ENCODE results near the gene NOTUM.

Gene NOTUM

DNA sequence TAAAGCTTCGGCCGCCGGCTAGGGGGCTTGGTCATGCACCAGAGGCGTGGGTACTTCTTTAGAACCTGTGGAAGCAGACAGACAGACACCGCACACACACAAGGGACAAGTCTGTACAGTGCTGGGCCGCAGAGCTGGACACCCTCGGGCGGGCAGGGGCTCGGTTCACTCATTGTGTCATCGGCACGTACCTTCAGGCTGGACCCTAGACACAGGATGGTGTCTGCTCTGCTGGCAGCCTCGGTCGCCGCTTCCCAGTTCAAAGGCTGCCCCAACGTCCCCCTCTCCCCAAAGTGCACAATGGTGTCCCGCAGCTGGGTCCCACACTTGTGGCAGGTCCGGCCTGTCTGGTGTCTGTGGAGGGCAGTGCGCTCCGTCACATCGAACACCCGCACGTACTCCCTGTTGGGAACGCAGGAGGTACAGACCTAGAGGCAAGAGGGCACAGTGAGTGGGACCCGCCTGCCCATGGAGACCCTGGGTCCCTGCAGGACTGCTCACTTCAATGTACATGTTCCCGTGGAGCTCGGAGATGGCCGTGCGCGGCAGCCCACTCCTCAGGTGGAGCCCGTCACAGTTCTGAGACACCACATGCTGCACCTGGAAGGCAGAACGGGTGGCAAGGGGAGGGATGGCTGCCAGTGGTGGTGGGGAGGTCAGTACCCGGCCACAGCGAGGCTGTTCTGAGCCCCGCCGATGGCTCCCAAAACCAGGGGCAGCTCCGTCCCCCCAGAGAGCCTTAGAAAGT is 46.7 kb downstream of the NOTUM start:
- no peak overlapping the region for H2BK15ac ChIP-seq (ENCODE audit: low read length)
- H2BK120ac ChIP-seq (ENCODE audit: low read depth, low read length): peak overlapping the region; percentile 30
- H2AK5ac ChIP-seq (ENCODE audit: low read depth, low read length): no peak overlapping the region
- H3K9ac ChIP-seq (ENCODE audit: low read depth, low read length, poor library complexity): no peak overlapping the region
- H2BK5ac ChIP-seq (ENCODE audit: low read length): no peak overlapping the region
- no peak overlapping the region for H3K27ac ChIP-seq (replicated peaks; ENCODE audit: low read length)
- no peaks in the 10 kb centered on the region for H3K27me3 ChIP-seq (ENCODE audit: control insufficient read depth in 3 of 3, insufficient read depth in 3 of 3, low read depth in 1 of 3, low read length in 3 of 3)
- H3K4ac ChIP-seq (ENCODE audit: low read length): no peak overlapping the region
- no peak overlapping the region for H4K8ac ChIP-seq (ENCODE audit: low read depth, low read length)
- WGBS, 2 donors (ENCODE audit: extremely low coverage in 2 of 2, insufficient read length in 2 of 2, insufficient replicate concordance in 1 of 2): no CpG with 5 or more reads among the region's 36 CpGs
- peaks cover 24 to 51% of the 10 kb centered on the region in 2 donors for H3K36me3 ChIP-seq (replicated peaks in 1 of 2; ENCODE audit: control insufficient read depth in 2 of 2, insufficient read depth in 2 of 2, low read length in 2 of 2)
- no peak overlapping the region for H2BK12ac ChIP-seq (ENCODE audit: low read length)
- no peaks in the 10 kb centered on the region for H3K9me3 ChIP-seq (replicated peaks in 1 of 2; ENCODE audit: control insufficient read depth in 2 of 2, insufficient read depth in 1 of 2, low read depth in 1 of 2, low read length in 2 of 2)
- H3K4me1 ChIP-seq (ENCODE audit: control insufficient read depth in 2 of 2, insufficient read depth in 1 of 2, low read depth in 1 of 2, low read length in 2 of 2): peaks cover 7 to 18% of the 10 kb centered on the region in 2 donors
- H3K18ac ChIP-seq (ENCODE audit: low read length): no peak overlapping the region
- H3K79me1 ChIP-seq (ENCODE audit: low read depth, low read length): peaks cover 8% of the 10 kb centered on the region
- no peak overlapping the region for H3K4me2 ChIP-seq (ENCODE audit: insufficient read depth, low read length, poor library complexity, severe bottlenecking)
- DNase-seq (ENCODE audit: low spot score): no peak
- no peak overlapping the region for H2AFZ ChIP-seq (ENCODE audit: low read length)
- no peak overlapping the region for H3K4me3 ChIP-seq (ENCODE audit: low read length in 2 of 2)
- no peak overlapping the region for H3K14ac ChIP-seq (ENCODE audit: low read length)
- H4K91ac ChIP-seq (ENCODE audit: low read depth, low read length, poor library complexity): no peak overlapping the region
- no peak overlapping the region for H3K23ac ChIP-seq (ENCODE audit: low read depth, low read length, poor library complexity)

GRCh38 chr17:81913394-81914102 is 47.4 kb downstream of the NOTUM start:
- Histone ChIP-seq H2BK15ac (ENCODE audit: low read length) (no peak overlapping the region), H2BK12ac (ENCODE audit: low read length) (no peak overlapping the region), H2BK120ac (ENCODE audit: low read depth, low read length) (peak overlapping the region; percentile 30), H2AK5ac (ENCODE audit: low read depth, low read length) (no peak overlapping the region), H3K27me3 (ENCODE audit: control insufficient read depth in 3 of 3, insufficient read depth in 3 of 3, low read depth in 1 of 3, low read length in 3 of 3) (no peaks in the 10 kb centered on the region), H2AFZ (ENCODE audit: low read length) (no peak overlapping the region), H3K4ac (ENCODE audit: low read length) (no peak overlapping the region), H3K79me1 (ENCODE audit: low read depth, low read length) (peaks cover 8% of the 10 kb centered on the region), H4K91ac (ENCODE audit: low read depth, low read length, poor library complexity) (no peak overlapping the region), H3K23ac (ENCODE audit: low read depth, low read length, poor library complexity) (no peak overlapping the region), H3K9ac (ENCODE audit: low read depth, low read length, poor library complexity) (no peak overlapping the region), H3K9me3 (replicated peaks in 1 of 2; ENCODE audit: control insufficient read depth in 2 of 2, insufficient read depth in 1 of 2, low read depth in 1 of 2, low read length in 2 of 2) (no peaks in the 10 kb centered on the region), H4K8ac (ENCODE audit: low read depth, low read length) (peak overlapping the region; percentile 23), H3K4me1 (ENCODE audit: control insufficient read depth in 2 of 2, insufficient read depth in 1 of 2, low read depth in 1 of 2, low read length in 2 of 2) (peaks cover 7 to 18% of the 10 kb centered on the region in 2 donors), H3K4me2 (ENCODE audit: insufficient read depth, low read length, poor library complexity, severe bottlenecking) (no peak overlapping the region), H2BK5ac (ENCODE audit: low read length) (no peak overlapping the region), H3K36me3 (replicated peaks in 1 of 2; ENCODE audit: control insufficient read depth in 2 of 2, insufficient read depth in 2 of 2, low read length in 2 of 2) (peaks cover 28 to 53% of the 10 kb centered on the region in 2 donors), H3K14ac (ENCODE audit: low read length) (no peak overlapping the region), H3K27ac (replicated peaks; ENCODE audit: low read length) (no peak overlapping the region), H3K4me3 (ENCODE audit: low read length in 2 of 2) (no peak overlapping the region), H3K18ac (ENCODE audit: low read length) (no peak overlapping the region)
- WGBS, 2 donors (ENCODE audit: extremely low coverage in 2 of 2, insufficient read length in 2 of 2, insufficient replicate concordance in 1 of 2): no CpG with 5 or more reads among the region's 31 CpGs
- no peak for DNase-seq (ENCODE audit: low spot score)

- Histone ChIP-seq H2BK120ac (ENCODE audit: low read depth, low read length) (no peak overlapping the region), H3K27me3 (ENCODE audit: control insufficient read depth in 3 of 3, insufficient read depth in 3 of 3, low read depth in 1 of 3, low read length in 3 of 3) (no peaks in the 10 kb centered on the region), H3K36me3 (replicated peaks in 1 of 2; ENCODE audit: control insufficient read depth in 2 of 2, insufficient read depth in 2 of 2, low read length in 2 of 2) (peaks cover 30 to 62% of the 10 kb centered on the region in 2 donors), H3K9me3 (replicated peaks in 1 of 2; ENCODE audit: control insufficient read depth in 2 of 2, insufficient read depth in 1 of 2, low read depth in 1 of 2, low read length in 2 of 2) (no peaks in the 10 kb centered on the region), H3K23ac (ENCODE audit: low read depth, low read length, poor library complexity) (no peak overlapping the region), H3K18ac (ENCODE audit: low read length) (no peak overlapping the region), H2AFZ (ENCODE audit: low read length) (no peak overlapping the region), H3K4ac (ENCODE audit: low read length) (no peak overlapping the region), H2AK5ac (ENCODE audit: low read depth, low read length) (no peak overlapping the region), H3K9ac (ENCODE audit: low read depth, low read length, poor library complexity) (no peak overlapping the region), H3K79me1 (ENCODE audit: low read depth, low read length) (peaks cover 8% of the 10 kb centered on the region), H3K4me3 (ENCODE audit: low read length in 2 of 2) (no peak overlapping the region), H3K4me1 (ENCODE audit: control insufficient read depth in 2 of 2, insufficient read depth in 1 of 2, low read depth in 1 of 2, low read length in 2 of 2) (peaks cover 7 to 18% of the 10 kb centered on the region in 2 donors), H2BK15ac (ENCODE audit: low read length) (no peak overlapping the region), H3K14ac (ENCODE audit: low read length) (no peak overlapping the region), H3K27ac (replicated peaks; ENCODE audit: low read length) (no peak overlapping the region), H2BK12ac (ENCODE audit: low read length) (no peak overlapping the region), H4K91ac (ENCODE audit: low read depth, low read length, poor library complexity) (no peak overlapping the region), H3K4me2 (ENCODE audit: insufficient read depth, low read length, poor library complexity, severe bottlenecking) (no peak overlapping the region), H2BK5ac (ENCODE audit: low read length) (no peak overlapping the region), H4K8ac (ENCODE audit: low read depth, low read length) (no peak overlapping the region)
- no CpG with 5 or more reads among the region's 32 CpGs for WGBS, 2 donors (ENCODE audit: extremely low coverage in 2 of 2, insufficient read length in 2 of 2, insufficient replicate concordance in 1 of 2)
- no peak for DNase-seq (ENCODE audit: low spot score)
Measured at GRCh38 chr17:81912441-81913309, 48.3 kb downstream of the NOTUM start.
